SU-DHL-6 (cell line): Measurements from ENCODE around the gene ZNF519.
"Not testable (repeated sequence)": the region's sequence is repeated elsewhere in the genome, so short reads cannot be mapped to it uniquely, and the experiment has no call there.

Source experiments
- CTCF ChIP-seq: fragments of 200-600 bp; sonication (generic); IDR thresholded peaks from one replicate; pipeline ENCODE4 v1.5.1; 2017; ENCODE audit warnings: antibody characterized with exemption, mild to moderate bottlenecking, low read length, moderate library complexity; ENCODE audit not compliant: insufficient read depth, poor library complexity, severe bottlenecking
- EZH2phosphoT487 ChIP-seq: fragments of 200-600 bp; sonication (generic), shearing (Covaris generic); conservative IDR thresholded peaks from 2 replicates; pipeline ENCODE4 v1.6.1; 2018; ENCODE audit warnings: mild to moderate bottlenecking, antibody characterized with exemption, low read length, moderate library complexity, mixed read lengths

GRCh38 chr18:14143871-14144627, 11.8 kb upstream of the ZNF519 start:
- TF ChIP-seq CTCF, EZH2phosphoT487: not testable (repeated sequence)
